ENCODE results near the gene OSBPL2. TPM values are rescaled to one million over a fixed set of nuclear protein-coding genes. Genes with fewer than 3 reads are reported as not detected.

Gene OSBPL2
- total RNA-seq, 4 donors from 2014 or later: 25.3 to 43.1 (median 27.6) TPM

- TF ChIP-seq, protein P1, sequence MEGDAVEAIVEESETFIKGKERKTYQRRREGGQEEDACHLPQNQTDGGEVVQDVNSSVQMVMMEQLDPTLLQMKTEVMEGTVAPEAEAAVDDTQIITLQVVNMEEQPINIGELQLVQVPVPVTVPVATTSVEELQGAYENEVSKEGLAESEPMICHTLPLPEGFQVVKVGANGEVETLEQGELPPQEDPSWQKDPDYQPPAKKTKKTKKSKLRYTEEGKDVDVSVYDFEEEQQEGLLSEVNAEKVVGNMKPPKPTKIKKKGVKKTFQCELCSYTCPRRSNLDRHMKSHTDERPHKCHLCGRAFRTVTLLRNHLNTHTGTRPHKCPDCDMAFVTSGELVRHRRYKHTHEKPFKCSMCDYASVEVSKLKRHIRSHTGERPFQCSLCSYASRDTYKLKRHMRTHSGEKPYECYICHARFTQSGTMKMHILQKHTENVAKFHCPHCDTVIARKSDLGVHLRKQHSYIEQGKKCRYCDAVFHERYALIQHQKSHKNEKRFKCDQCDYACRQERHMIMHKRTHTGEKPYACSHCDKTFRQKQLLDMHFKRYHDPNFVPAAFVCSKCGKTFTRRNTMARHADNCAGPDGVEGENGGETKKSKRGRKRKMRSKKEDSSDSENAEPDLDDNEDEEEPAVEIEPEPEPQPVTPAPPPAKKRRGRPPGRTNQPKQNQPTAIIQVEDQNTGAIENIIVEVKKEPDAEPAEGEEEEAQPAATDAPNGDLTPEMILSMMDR (IDR thresholded peaks at IDR 0.05; ENCODE audit: low read depth): no peak
These were observed 99.4 kb downstream of the OSBPL2 start for GRCh38 chr20:62337558-62338293.

- TF ChIP-seq, protein P1 (IDR thresholded peaks at IDR 0.05; ENCODE audit: low read depth): no peak
These were observed 99.9 kb downstream of the OSBPL2 start for GRCh38 chr20:62338294-62338620.

DNA sequence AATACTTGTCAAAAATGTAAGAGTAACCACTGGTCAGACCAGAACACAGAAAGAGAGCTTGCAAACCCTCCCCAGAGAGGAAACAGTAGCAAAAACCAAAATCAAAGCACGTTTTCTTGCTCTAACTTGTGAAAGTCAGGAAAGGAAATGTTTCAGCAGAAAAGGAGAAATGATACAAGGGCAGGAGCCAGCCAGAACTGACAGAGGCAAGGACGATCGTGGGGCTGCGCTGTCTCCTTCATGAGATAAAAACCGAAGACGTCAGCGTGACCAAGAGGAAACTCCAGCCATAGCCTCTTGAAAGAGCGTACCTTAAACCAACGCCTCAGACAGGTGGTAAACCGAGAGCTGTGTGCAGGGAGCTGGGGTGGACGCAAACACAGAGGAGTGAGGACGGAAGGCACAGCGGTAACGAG lies 101.3 kb downstream of the OSBPL2 start:
- TF ChIP-seq, protein P1 (IDR thresholded peaks at IDR 0.05; ENCODE audit: low read depth): no peak

GRCh38 chr20:62342910-62343309 lies 104.6 kb downstream of the OSBPL2 start:
- TF ChIP-seq, protein P1 (IDR thresholded peaks at IDR 0.05; ENCODE audit: low read depth): no peak

DNA sequence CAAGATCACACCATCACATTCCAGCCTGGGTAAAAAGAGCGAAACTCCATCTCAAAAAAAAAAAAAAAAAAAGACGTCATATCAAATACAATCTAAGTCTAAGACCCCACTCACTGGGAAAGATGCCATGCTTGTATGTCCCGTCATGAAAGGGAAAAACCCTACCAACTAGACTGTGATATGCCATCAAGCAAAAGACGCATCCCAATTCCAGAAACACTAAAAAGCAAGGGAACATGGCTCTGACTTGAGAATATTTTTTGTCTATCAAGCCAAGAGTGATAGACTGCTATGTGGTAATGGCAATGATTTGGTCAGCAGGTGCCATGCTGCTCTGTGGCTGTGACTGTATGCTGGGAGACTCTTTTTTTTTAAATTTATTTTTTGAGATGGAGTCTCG lies 105.8 kb downstream of the OSBPL2 start:
- TF ChIP-seq, protein P1 (IDR thresholded peaks at IDR 0.05; ENCODE audit: low read depth): no peak

DNA sequence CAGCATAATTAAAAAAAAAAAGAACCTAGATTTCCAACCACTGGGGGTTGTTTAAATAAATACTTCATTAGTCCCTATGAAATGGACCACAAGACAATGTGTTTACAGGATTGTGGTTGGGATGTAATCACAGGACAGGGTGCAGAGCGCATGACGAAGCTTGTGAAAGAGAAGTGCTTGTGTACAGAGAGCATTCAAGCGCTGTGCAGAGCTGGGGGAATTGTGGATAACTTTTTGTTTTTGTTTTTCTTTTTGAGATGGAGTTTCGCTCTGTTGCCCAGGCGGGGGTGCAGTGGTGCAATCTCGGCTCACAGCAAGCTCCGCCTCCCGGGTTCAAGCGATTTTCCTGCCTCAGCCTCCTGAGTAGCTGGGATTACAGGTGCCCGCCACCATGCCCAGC lies 106.5 kb downstream of the OSBPL2 start:
- TF ChIP-seq, protein P1 (IDR thresholded peaks at IDR 0.05; ENCODE audit: low read depth): no peak

Other genes starting within 250 kb of the OSBPL2 start
- 10 to 100 TPM in 3 of 4 donors, 1 to 10 TPM in 1; 7.7 to 16.0 (median 10.7) TPM for gene TAF4, start 172.6 kb upstream of the OSBPL2 start, total RNA-seq
- gene LSM14B, start 116.0 kb upstream of the OSBPL2 start, total RNA-seq: 10 to 100 TPM; 18.3 to 33.0 (median 20.1) TPM
- 100 to 1,000 TPM; 299 to 630 (median 399) TPM for gene PSMA7, start 95.1 kb upstream of the OSBPL2 start, total RNA-seq
- 10 to 100 TPM; 10.3 to 18.3 (median 12.9) TPM for gene SS18L1, start 94.8 kb upstream of the OSBPL2 start, total RNA-seq
- gene MTG2, start 55.5 kb upstream of the OSBPL2 start, total RNA-seq: 10 to 100 TPM; 17.0 to 26.1 (median 22.6) TPM
- not detected for gene HRH3, start 18.2 kb upstream of the OSBPL2 start, total RNA-seq
- 100 to 1,000 TPM in 2 of 4 donors, 10 to 100 TPM in 2; 78.5 to 141 (median 101) TPM for gene ADRM1, start 64.5 kb downstream of the OSBPL2 start, total RNA-seq
- gene LAMA5, start 128.8 kb downstream of the OSBPL2 start, total RNA-seq: 100 to 1,000 TPM in 1 of 4 donors, 10 to 100 TPM in 3; 14.1 to 131 (median 34.5) TPM
- 1,000 to 10,000 TPM; 1,888 to 3,001 (median 2,521) TPM for gene RPS21, start 148.6 kb downstream of the OSBPL2 start, total RNA-seq
- 1 to 10 TPM; 1.1 to 2.4 (median 1.7) TPM for gene CABLES2, start 168.8 kb downstream of the OSBPL2 start, total RNA-seq
- not detected for gene RBBP8NL, start 189.0 kb downstream of the OSBPL2 start, total RNA-seq
- gene GATA5, start 237.5 kb downstream of the OSBPL2 start, total RNA-seq: not detected

All from subcutaneous adipose tissue (tissue), 4 donors.